NT2/D1 (cell line): ENCODE measurements around the gene TTC5.

Experiments
- SUZ12 ChIP-seq: IDR thresholded peaks from 2 replicates; pipeline ENCODE4 v1.6.1; 2011; ENCODE audit not compliant: insufficient read length, insufficient read depth; ENCODE audit errors: extremely low read depth
- ZNF274 ChIP-seq: IDR thresholded peaks from 2 replicates; pipeline ENCODE4 v1.6.1; 2011; ENCODE audit warnings: mild to moderate bottlenecking, low read depth, low read length

GRCh38 chr14:20306079-20306423 is 300 bp upstream of the TTC5 start:
- no peak for TF ChIP-seq ZNF274
- no peak for TF ChIP-seq SUZ12
